GM15510 (cell line): ENCODE results near the gene ZNF367.

ENCODE experiments used
- POLR2A ChIP-seq: IDR thresholded peaks from 3 replicates; pipeline ENCODE4 v1.6.1; 2011; ENCODE audit warnings: borderline replicate concordance; ENCODE audit not compliant: insufficient read length; ENCODE audit errors: extremely low read depth

Gene ZNF367

DNA sequence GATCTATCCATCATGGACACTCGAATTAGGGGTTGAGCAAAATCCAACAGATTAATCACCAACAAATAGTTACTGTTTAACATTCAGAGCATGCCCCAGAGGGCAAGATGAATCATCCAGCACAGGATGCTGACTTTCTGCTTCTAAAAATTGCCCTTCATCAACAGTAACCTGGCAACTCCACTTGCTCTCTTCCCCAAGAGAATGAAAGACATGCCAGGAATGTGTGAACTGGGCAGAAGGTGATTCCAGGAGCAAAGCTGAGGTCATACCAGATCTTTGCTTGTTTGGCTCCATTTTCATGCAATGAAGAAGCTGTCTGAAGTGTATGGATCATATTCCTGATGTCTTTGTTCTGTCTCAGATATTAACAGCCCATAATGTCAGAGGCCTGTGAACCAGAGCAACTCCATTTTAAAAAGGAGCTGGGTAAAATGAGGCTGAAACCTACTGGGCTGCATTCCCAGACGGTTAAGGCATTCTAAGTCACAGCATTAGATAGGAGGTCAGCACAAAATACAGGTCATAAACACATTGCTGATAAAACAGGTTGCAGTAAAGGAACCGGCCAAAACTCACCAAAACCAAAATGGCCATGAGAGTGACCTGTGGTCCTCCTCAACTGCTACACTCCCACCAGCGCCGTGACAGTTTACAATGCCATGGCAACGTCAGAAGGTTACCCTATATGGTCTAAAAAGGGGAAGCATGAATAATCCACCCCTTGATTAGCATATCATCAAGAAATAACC lies 2.5 kb upstream of the ZNF367 start:
- no peak for TF ChIP-seq POLR2A

GRCh38 chr9:96419691-96419969 lies 1.5 kb upstream of the ZNF367 start:
- TF ChIP-seq POLR2A, result no peak

DNA sequence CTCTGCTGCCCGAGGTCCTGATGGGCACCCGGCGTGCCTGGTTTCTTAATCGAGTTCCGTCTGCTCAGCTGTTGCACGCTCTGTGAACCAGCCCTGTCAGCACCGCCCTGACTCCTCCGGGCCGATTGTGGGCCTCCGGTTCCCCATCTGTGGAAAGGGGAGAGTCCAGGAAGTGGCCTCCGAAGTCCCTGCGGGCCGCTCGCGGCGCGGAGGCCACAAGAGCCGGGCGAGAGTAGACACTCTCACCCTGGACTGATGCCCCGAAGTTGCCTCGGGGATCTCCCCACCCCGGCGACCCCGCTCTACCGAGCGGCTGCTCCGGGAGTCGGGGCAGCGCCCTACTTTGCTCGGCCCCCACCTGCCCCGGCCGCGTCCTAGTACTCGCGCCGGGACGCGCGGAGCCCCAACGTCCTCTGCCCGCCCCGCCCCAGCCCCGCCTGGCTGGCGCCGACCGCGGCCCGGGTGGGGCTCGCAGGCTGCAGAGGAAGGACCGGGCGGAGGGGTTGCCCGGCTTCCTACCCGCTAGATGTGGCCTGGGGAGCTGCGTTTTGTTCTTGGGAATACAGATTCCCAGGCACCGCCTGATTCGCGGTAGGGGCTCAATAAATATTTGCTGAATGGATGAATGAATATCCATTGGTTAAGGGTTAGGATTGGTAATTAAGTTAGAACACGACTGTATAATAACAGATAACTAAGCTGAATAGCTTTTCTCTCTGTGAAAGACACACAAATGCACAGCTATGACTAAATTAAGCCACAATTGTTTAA lies 935 bp upstream of the ZNF367 start:
- peak; percentile 60 for TF ChIP-seq POLR2A

- no peak for TF ChIP-seq POLR2A
Observed at GRCh38 chr9:96417661-96418082, 498 bp downstream of the ZNF367 start.

DNA sequence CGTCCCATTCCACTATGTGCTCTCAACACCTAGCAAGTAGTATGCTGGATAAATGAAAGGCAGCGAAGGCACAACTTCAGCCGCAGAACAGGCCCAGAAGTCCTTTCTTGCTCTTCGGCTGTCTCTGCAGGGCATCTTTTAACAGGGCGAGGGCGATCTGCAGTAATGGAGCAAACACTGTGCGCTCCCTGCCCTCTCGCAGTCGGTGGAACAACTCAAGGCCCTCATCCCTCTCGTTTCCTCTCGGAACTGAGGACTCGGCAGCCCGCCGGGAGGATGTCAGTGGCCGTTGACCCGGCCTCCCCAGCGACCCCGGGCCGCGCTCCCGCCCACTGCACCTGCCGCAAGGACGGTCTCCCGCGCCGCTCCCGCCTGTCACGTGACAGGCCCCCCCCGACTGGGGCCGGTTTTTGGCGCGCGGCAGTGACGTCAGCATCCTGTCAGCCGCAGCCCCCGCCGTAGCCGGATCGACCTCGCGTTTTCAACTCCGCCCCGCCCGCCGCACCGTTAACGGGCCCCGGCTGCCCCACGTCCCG lies 1.1 kb downstream of the ZNF367 start:
- peak; percentile 55 for TF ChIP-seq POLR2A

- no peak for TF ChIP-seq POLR2A
Observed at GRCh38 chr9:96413302-96414221, 4.6 kb downstream of the ZNF367 start.

GRCh38 chr9:96412174-96412913 lies 5.8 kb downstream of the ZNF367 start:
- TF ChIP-seq POLR2A, result no peak

DNA sequence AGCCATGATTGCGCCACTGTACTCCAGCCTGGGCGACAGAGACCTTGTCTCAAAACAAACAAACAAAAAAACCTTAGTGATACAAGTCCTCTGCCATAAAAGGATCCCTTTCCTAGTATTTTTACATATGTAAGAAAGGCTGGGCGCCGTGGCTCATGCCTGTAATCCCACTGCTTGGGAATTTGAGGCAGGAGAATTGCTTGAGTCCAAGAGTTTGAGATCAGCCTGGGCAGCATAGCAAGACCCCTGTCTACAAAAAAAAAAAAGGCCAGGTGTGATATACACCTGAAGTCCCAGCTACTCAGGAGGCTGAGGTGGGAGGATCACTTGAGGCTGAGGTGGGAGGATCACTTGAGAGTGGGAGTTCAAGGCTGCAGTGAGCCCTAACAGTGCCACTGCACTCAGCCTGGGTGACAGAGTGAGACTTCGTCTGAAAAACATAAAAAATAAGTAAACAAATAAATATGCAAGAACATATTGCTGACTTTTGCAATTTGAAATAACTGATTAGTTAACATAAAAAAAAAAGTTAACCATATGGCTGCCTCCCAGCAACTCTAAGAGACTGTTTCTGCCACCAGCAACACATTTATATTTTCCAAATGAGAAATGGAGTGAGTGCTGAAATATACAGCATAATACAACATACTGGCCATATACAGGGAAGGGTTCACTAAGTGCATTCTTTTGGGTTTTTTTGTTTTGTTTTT lies 6.9 kb downstream of the ZNF367 start:
- TF ChIP-seq POLR2A, result no peak

DNA sequence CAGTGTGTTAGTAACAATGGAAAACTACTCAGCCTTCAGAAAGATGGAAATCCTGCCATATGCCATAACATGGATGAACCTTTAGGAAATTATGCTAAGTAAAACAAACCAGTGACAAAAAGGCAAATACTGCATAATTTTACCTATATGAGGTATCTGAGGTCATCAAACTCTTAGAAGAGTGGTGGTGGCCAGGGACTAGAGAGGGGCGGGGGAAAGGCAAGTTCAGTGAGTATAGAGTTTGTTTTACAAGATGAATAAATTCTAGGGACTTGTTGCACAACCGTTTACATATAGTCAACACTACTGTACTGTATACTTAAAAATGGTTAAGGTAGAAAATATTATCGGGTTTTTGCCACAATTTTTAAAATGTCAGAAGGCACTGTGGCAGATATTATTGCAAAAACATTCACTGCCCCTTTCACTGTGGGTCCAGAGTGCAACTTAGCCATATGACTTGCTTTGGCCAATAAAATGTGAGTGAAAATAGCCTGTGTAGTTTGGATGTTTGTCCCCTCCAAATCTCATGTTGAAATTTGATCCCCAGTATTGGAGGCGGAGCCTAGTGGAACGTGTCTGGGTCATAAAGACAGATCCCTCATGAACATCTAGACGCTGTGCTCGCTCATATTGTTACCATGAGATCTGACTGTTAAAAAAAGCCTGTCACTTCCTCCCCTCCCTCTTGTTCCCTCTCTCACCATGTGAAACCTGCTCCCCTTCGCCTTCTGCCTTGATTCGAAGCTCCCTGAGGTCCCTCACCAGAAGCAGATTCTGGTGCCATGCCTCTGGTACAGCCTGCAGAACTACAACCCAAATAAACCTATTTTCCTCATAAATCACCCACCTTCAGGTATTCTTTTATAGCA lies 9.5 kb downstream of the ZNF367 start:
- no peak for TF ChIP-seq POLR2A

GRCh38 chr9:96400132-96400910 lies 17.8 kb downstream of the ZNF367 start:
- no peak for TF ChIP-seq POLR2A

DNA sequence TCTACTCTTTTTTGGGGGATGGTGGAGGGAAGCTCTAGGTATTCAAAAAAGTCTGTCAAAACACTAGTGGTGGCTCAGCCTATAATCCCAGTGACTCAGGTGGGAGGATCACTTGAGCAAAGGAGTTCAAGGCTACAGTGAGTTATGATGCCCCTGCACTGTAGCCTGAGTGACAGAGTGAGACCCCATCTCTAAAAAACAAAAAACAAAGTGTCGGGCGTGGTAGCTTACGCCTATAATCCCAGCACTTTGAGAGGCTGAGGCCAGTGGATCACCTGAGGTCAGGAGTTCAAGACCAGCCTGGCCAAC lies 18.9 kb downstream of the ZNF367 start:
- no peak for TF ChIP-seq POLR2A
